G401 (cell line): ENCODE data around the gene TDRD12. TPM values are rescaled to one million over a fixed set of nuclear protein-coding genes. Genes with fewer than 3 reads are reported as not detected.
"Not testable (repeated sequence)": the region's sequence is repeated elsewhere in the genome, so short reads cannot be mapped to it uniquely, and the experiment has no call there.

Source experiments
- DNase-seq: peaks from one replicate; pipeline ENCODE4 v3.0.0-alpha.2; 2015; ENCODE audit warnings: low spot score
- in situ Hi-C: cut with HindIII; loops from 2 replicates; pipeline ENCODE4 v1.10.0; 2016; ENCODE audit warnings: low sequenced_read_pairs, mixed read lengths
- total RNA-seq: library from RNA; depleted of rRNA; stranded (reverse); fragments of >200 nt; shearing (Covaris generic); gene quantifications from 2 replicates; pipeline ENCODE4 v1.2.3, GENCODE V29; 2014

The TDRD12 gene
- total RNA-seq, 1 experiment from 2014 or later: 0.27 TPM

- no peak for DNase-seq
- in situ Hi-C loops: no loop called here
Observed at GRCh38 chr19:32823747-32824102, 104.2 kb downstream of the TDRD12 start.

GRCh38 chr19:32824191-32824751, 104.7 kb downstream of the TDRD12 start:
- DNase-seq: no peak
- in situ Hi-C loops: no loop called here

- in situ Hi-C loops: no loop called here
- DNase-seq: no peak
Observed at GRCh38 chr19:32824916-32825608, 105.5 kb downstream of the TDRD12 start.

GRCh38 chr19:32828139-32828538, 108.6 kb downstream of the TDRD12 start:
- in situ Hi-C loops: no loop called here
- DNase-seq: no peak

- in situ Hi-C loops: no loop called here
- no peak for DNase-seq
Observed at GRCh38 chr19:32828643-32829344, 109.2 kb downstream of the TDRD12 start.

GRCh38 chr19:32829345-32829896, 109.9 kb downstream of the TDRD12 start:
- no peak for DNase-seq
- in situ Hi-C loops: no loop called here

- DNase-seq: no peak
- in situ Hi-C loops: no loop called here
Observed at GRCh38 chr19:32830231-32831014, 110.9 kb downstream of the TDRD12 start.

GRCh38 chr19:32831611-32832010, 112.0 kb downstream of the TDRD12 start:
- in situ Hi-C loops: no loop called here
- no peak for DNase-seq

- DNase-seq, in situ Hi-C loops: not testable (repeated sequence)
Observed at GRCh38 chr19:32832094-32832493, 112.5 kb downstream of the TDRD12 start.

GRCh38 chr19:32832825-32833224, 113.3 kb downstream of the TDRD12 start:
- DNase-seq, in situ Hi-C loops: not testable (repeated sequence)

- DNase-seq, in situ Hi-C loops: not testable (repeated sequence)
Observed at GRCh38 chr19:32833388-32833787, 113.8 kb downstream of the TDRD12 start.

- in situ Hi-C loops: no loop called here
- DNase-seq: no peak
Observed at GRCh38 chr19:32837531-32837930, 118.0 kb downstream of the TDRD12 start.

- DNase-seq: no peak
- in situ Hi-C loops: no loop called here
Observed at GRCh38 chr19:32842061-32842460, 122.5 kb downstream of the TDRD12 start.

- in situ Hi-C loops: no loop called here
- no peak for DNase-seq
Observed at GRCh38 chr19:32843716-32844245, 124.2 kb downstream of the TDRD12 start.

- in situ Hi-C loops: not testable (repeated sequence)
Observed at GRCh38 chr19:32848035-32848434, 128.5 kb downstream of the TDRD12 start.

GRCh38 chr19:32852216-32852615, 132.6 kb downstream of the TDRD12 start:
- no peak for DNase-seq
- in situ Hi-C loops: no loop called here

More at GRCh38 chr19:32848035-32848434, 128.5 kb downstream of the TDRD12 start:
- DNase-seq: not testable (repeated sequence)

- DNase-seq, in situ Hi-C loops: not testable (repeated sequence)
Observed at GRCh38 chr19:32856818-32857217, 137.3 kb downstream of the TDRD12 start.

- in situ Hi-C loops: no loop called here
- DNase-seq: no peak
Observed at GRCh38 chr19:32857584-32857983, 138.0 kb downstream of the TDRD12 start.

- DNase-seq: no peak
- in situ Hi-C loops: no loop called here
Observed at GRCh38 chr19:32858155-32858554, 138.6 kb downstream of the TDRD12 start.
